ENCODE measurements around the gene ME3.

GRCh38 chr11:86591631-86592030 lies 80.8 kb downstream of the ME3 start:
- TF ChIP-seq CTCF (IDR thresholded peaks at IDR 0.05) (no peak), POLR2A (IDR thresholded peaks at IDR 0.05) (no peak)

Data from Peyer's patch (tissue), 4 donors.